Liver (tissue), 3 donors: Measurements from ENCODE around the gene FYCO1.

Experiments
- ATF3 ChIP-seq: IDR thresholded peaks from 2 replicates; pipeline ENCODE4 v1.6.1; 2016; ENCODE audit warnings: antibody characterized with exemption
- CTCF ChIP-seq: fragments of 150-350 bp; IDR thresholded peaks from 2 replicates; pipeline ENCODE4 v1.5.1; 2017; ENCODE audit warnings: improper control_type of control experiment, low read depth, low read length; ENCODE audit not compliant: missing input control
- FOXA1 ChIP-seq: IDR thresholded peaks from 2 replicates; pipeline ENCODE4 v1.6.1; 2016; ENCODE audit warnings: antibody characterized with exemption
- HNF4G ChIP-seq: IDR thresholded peaks from 2 replicates; pipeline ENCODE4 v1.6.1; 2016; ENCODE audit warnings: antibody characterized with exemption
- JUND ChIP-seq, 2 donors: IDR thresholded peaks; 2 replicates each; pipeline ENCODE4 v1.6.1; 2016; ENCODE audit warnings: antibody characterized with exemption in 2 of 2
- MAX ChIP-seq: IDR thresholded peaks from 2 replicates; pipeline ENCODE4 v1.6.1; 2016; ENCODE audit warnings: antibody characterized with exemption
- NR2F2 ChIP-seq: IDR thresholded peaks from 2 replicates; pipeline ENCODE4 v1.6.1; 2016; ENCODE audit warnings: antibody characterized with exemption
- RAD21 ChIP-seq, 2 donors: IDR thresholded peaks; 2 replicates each; pipeline ENCODE4 v1.6.1; 2016; ENCODE audit warnings: antibody characterized with exemption in 2 of 2, mild to moderate bottlenecking in 2 of 2
- REST ChIP-seq: IDR thresholded peaks from 2 replicates; pipeline ENCODE4 v1.6.1; 2016; ENCODE audit warnings: antibody characterized with exemption, mild to moderate bottlenecking
- RXRA ChIP-seq, 2 donors: IDR thresholded peaks; 2 replicates each; pipeline ENCODE4 v1.6.1; 2017 to 2018; ENCODE audit warnings: antibody characterized with exemption in 2 of 2, mild to moderate bottlenecking in 1 of 2
- SP1 ChIP-seq: IDR thresholded peaks from 2 replicates; pipeline ENCODE4 v1.6.1; 2018; ENCODE audit warnings: antibody characterized with exemption, mild to moderate bottlenecking
- TAF1 ChIP-seq: conservative IDR thresholded peaks from 2 replicates; pipeline ENCODE4 v1.6.1; 2016; ENCODE audit warnings: antibody characterized with exemption, mild to moderate bottlenecking
- YY1 ChIP-seq: IDR thresholded peaks from 2 replicates; pipeline ENCODE4 v1.6.1; 2016; ENCODE audit warnings: antibody characterized with exemption, mild to moderate bottlenecking
- TF ChIP-seq, protein P1 (sequence below): IDR thresholded peaks from 2 replicates; pipeline ENCODE4 v1.6.1; 2016; ENCODE audit warnings: antibody characterized with exemption
- donor health status: healthy.
- donor health status: healthy.

DNA sequence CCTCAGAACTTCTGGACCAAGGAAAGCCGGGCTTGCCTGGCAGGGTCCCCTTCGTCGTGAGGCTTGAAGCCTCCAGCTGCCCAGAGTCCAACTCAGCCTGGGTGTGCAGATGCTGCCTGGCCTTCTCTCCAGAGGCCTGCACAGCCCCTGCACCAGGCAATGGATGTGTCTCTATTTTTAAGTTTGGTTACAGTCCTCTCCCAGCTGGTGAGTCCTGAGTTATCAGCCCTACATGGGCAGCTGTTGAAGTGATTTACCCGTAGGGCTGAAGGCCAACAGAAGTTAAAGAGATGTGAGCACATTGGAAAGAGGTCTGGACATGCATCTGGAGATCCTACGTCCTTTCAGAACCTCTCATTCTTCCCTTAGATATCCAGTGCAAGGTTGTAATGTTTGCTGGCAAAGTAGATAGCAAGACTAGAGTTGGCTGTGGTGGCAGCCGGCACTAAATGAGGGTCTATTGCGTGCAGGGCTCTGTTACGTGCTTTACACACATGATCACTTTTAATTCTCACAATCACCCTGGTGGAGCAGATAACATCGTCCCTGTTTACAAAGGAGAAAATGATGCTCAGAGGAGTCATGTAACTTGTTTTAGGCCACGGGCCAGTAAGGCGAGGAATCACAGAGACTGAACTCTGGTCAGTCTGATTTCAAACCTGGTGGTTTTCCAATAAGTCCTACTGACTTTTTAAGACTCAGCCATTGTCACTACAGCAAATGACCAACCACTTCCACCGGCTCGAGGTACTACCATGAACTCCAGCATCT lies 9.9 kb downstream of the FYCO1 start:
- no peak for TF ChIP-seq CTCF
- TF ChIP-seq RAD21 (IDR thresholded peaks at IDR 0.05): no peak
- TF ChIP-seq NR2F2: no peak
- no peak for TF ChIP-seq TAF1
- TF ChIP-seq HNF4G: no peak
- TF ChIP-seq ATF3: no peak
- TF ChIP-seq SP1: no peak
- no peak for TF ChIP-seq JUND (IDR thresholded peaks at IDR 0.05)
- no peak for TF ChIP-seq REST
- no peak for TF ChIP-seq FOXA1
- TF ChIP-seq YY1: no peak
- no peak for TF ChIP-seq MAX
- TF ChIP-seq RXRA (IDR thresholded peaks at IDR 0.05): no peak
- TF ChIP-seq, protein P1, sequence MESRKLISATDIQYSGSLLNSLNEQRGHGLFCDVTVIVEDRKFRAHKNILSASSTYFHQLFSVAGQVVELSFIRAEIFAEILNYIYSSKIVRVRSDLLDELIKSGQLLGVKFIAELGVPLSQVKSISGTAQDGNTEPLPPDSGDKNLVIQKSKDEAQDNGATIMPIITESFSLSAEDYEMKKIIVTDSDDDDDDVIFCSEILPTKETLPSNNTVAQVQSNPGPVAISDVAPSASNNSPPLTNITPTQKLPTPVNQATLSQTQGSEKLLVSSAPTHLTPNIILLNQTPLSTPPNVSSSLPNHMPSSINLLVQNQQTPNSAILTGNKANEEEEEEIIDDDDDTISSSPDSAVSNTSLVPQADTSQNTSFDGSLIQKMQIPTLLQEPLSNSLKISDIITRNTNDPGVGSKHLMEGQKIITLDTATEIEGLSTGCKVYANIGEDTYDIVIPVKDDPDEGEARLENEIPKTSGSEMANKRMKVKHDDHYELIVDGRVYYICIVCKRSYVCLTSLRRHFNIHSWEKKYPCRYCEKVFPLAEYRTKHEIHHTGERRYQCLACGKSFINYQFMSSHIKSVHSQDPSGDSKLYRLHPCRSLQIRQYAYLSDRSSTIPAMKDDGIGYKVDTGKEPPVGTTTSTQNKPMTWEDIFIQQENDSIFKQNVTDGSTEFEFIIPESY: no peak
